ENCODE measurements around the gene MMP2.

MMP2 gene

DNA sequence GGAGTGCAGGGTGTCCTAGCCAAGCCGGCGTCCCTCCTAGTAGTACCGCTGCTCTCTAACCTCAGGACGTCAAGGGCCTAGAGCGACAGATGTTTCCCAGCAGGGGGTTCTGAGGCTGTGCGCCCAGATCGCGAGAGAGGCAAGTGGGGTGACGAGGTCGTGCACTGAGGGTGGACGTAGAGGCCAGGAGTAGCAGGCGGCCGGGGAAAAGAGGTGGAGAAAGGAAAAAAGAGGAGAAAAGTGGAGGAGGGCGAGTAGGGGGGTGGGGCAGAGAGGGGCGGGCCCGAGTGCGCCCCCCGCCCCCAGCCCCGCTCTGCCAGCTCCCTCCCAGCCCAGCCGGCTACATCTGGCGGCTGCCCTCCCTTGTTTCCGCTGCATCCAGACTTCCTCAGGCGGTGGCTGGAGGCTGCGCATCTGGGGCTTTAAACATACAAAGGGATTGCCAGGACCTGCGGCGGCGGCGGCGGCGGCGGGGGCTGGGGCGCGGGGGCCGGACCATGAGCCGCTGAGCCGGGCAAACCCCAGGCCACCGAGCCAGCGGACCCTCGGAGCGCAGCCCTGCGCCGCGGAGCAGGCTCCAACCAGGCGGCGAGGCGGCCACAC is at the start of gene MMP2:
Gene MMP2 (plus strand): TSS at position 372 of the 603 bp plus-strand sequence. CDS start 282 bp downstream, outside the sequence.
- Mint-ChIP-seq H3K36me3 (ENCODE audit: insufficient read depth) (no peaks in the 10 kb centered on the region), H3K9me3 (no peaks in the 10 kb centered on the region), H3K4me3 (no peak within 1 kb of the TSS), H3K27ac (ENCODE audit: low read depth) (no peak within 1 kb of the TSS), H3K4me1 (peaks cover 6% of the 10 kb centered on the region), H3K27me3 (peaks cover 70% of the 10 kb centered on the region)
- no peak for DNase-seq (ENCODE audit: low spot score in 2 of 2)
- ATAC-seq (replicated peaks; ENCODE audit: extremely low read depth, poor library complexity, severe bottlenecking) = no peak

DNA sequence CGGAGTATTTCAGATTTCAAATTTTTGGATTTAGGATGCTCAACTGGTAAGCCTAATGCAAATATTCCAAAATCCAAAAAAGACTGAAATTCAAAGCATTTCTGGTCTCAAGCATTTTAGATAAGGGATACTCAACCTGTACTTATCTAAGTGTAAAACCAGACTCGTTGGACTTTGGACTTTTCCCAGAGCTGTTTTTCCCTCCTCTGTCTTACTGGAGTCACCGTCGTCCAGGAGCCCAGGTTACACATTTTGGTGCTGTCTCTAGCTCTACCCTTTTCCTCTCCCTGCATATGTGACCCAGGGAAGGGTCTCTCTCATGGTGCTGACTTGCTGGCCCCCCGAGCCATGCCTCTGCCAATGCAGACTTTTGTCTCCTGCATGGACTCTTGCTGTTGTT is 46.0 kb upstream of the MMP2 start:
- DNase-seq (ENCODE audit: low spot score in 2 of 2) (no peak), ATAC-seq (replicated peaks; ENCODE audit: extremely low read depth, poor library complexity, severe bottlenecking) (no peak)
- no peak overlapping the region for H3K27ac Mint-ChIP-seq (ENCODE audit: low read depth)
- H3K9me3 Mint-ChIP-seq = no peaks in the 10 kb centered on the region
- H3K36me3 Mint-ChIP-seq (ENCODE audit: insufficient read depth) = no peaks in the 10 kb centered on the region
- peaks cover 32% of the 10 kb centered on the region for H3K27me3 Mint-ChIP-seq
- no peaks in the 10 kb centered on the region for H3K4me1 Mint-ChIP-seq
- no peak overlapping the region for H3K4me3 Mint-ChIP-seq

DNA sequence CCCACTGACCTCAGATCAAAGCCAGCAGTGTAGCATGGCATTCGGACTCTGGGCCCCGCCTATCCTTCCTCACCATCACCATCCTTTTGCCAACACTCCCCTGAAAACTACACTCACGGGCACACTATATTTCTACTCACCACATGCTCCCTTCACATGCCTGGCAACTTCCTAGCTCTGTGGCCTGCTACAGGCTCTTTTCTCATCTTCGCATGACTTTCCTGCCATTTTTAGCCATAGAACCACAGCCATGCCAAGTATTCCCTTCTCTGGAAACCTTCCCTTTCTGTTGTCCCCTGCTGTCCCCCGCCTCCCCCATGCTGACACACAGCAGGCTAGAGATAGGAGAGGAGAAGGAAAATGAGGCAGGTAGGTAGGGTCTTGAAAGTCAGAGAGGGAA is 45.5 kb upstream of the MMP2 start:
- DNase-seq (ENCODE audit: low spot score in 2 of 2) = no peak
- H3K27ac Mint-ChIP-seq (ENCODE audit: low read depth) = no peak overlapping the region
- no peaks in the 10 kb centered on the region for H3K4me1 Mint-ChIP-seq

DNA sequence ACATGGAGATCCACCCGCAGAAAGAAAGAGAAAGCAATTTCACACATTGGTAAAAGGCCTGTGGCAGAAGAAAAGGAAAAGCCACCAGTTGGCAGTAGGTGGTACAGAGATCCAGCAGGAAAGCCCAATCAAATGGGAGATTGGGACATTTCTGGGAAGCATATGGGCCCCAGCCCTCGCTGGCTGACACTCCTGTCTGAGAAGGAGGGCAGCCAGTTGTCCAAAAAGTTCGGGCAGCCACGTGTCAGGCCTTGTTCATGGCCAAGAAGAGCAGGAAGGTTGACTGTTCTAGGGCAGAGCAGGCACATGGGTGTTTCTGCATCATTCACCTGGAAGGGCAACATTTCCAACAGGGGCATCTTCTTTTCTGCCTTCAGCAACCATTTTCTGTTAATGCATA is 45.0 kb upstream of the MMP2 start:
- Mint-ChIP-seq H3K4me1 (no peaks in the 10 kb centered on the region), H3K27ac (ENCODE audit: low read depth) (no peak overlapping the region), H3K36me3 (ENCODE audit: insufficient read depth) (no peaks in the 10 kb centered on the region), H3K4me3 (no peak overlapping the region), H3K27me3 (peaks cover 32% of the 10 kb centered on the region), H3K9me3 (no peaks in the 10 kb centered on the region)
- ATAC-seq (replicated peaks; ENCODE audit: extremely low read depth, poor library complexity, severe bottlenecking) (no peak), DNase-seq (ENCODE audit: low spot score in 2 of 2) (no peak)

More for the DNA sequence above, 45.5 kb upstream of the MMP2 start:
- H3K27me3 Mint-ChIP-seq = peaks cover 32% of the 10 kb centered on the region
- no peak overlapping the region for H3K4me3 Mint-ChIP-seq
- ATAC-seq (replicated peaks; ENCODE audit: extremely low read depth, poor library complexity, severe bottlenecking) = no peak
- no peaks in the 10 kb centered on the region for H3K9me3 Mint-ChIP-seq
- no peaks in the 10 kb centered on the region for H3K36me3 Mint-ChIP-seq (ENCODE audit: insufficient read depth)

DNA sequence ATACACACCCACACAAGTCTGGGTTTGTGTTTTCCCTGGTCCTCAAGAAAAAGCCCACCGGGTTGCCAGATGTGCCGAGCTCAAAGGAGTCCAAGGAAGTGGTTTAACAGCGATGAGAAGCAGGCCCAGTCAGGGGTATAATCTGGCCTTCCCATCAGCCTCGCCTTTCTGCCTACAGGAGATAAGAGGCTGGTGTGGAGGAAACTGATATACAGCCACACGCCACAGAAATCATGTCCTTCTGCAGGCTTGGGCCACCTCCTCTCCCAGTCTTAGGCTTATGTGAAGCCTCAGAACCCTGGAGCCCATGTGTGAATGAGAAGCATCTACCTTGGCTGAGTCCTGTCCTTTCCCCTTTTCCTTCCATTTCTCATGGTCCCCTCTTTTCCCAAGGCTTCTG is 43.6 kb upstream of the MMP2 start:
- Mint-ChIP-seq H3K36me3 (ENCODE audit: insufficient read depth) (no peaks in the 10 kb centered on the region), H3K27ac (ENCODE audit: low read depth) (no peak overlapping the region), H3K27me3 (peaks cover 32% of the 10 kb centered on the region), H3K4me1 (no peaks in the 10 kb centered on the region), H3K9me3 (no peaks in the 10 kb centered on the region), H3K4me3 (no peak overlapping the region)
- DNase-seq (ENCODE audit: low spot score in 2 of 2) = no peak
- no peak for ATAC-seq (replicated peaks; ENCODE audit: extremely low read depth, poor library complexity, severe bottlenecking)

DNA sequence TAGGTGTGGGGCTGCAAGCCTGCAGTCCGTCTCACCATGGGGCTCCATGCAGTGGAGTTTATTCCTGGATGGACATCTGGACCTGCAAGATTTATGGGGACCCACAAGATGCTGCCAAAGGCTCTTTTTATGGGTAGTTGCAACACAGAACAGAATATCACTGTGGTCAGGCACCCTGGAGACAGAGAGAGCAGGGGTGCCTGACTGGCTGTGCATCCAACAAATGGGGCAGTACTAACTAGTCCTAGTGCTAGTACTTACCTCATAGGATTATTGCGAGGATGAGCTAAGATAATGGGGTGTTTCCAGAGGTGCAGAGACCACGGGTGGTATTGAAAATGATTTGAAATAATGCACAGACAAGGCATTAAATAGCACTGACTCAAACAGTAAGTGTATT is 42.4 kb upstream of the MMP2 start:
- ATAC-seq (replicated peaks; ENCODE audit: extremely low read depth, poor library complexity, severe bottlenecking) = no peak
- H3K27ac Mint-ChIP-seq (ENCODE audit: low read depth) = no peak overlapping the region

DNA sequence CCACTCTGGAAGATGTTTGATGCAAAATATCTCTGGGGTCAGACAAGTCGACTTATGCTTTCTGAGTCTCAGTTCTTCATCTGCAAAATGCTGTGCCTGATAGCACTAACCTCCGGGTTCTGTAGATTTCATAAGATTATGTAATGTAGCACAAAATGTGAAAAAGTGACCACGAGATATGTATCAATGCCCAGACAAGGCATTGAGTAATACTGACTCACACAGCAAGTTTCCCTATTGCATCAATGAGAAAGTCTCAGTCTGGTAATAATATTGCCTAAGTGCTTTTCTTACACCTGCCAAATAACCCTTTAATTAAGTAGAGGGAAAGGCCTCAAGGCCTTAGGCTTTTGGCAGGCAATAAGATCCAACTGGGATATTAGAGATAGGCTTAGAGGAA is 41.4 kb upstream of the MMP2 start:
- Mint-ChIP-seq H3K36me3 (ENCODE audit: insufficient read depth) (no peaks in the 10 kb centered on the region), H3K4me1 (no peaks in the 10 kb centered on the region), H3K27me3 (peaks cover 32% of the 10 kb centered on the region), H3K9me3 (no peaks in the 10 kb centered on the region), H3K27ac (ENCODE audit: low read depth) (no peak overlapping the region), H3K4me3 (no peak overlapping the region)
- DNase-seq (ENCODE audit: low spot score in 2 of 2) = no peak
- ATAC-seq (replicated peaks; ENCODE audit: extremely low read depth, poor library complexity, severe bottlenecking) = no peak

More for the DNA sequence above, 42.4 kb upstream of the MMP2 start:
- Mint-ChIP-seq H3K36me3 (ENCODE audit: insufficient read depth) (no peaks in the 10 kb centered on the region), H3K4me1 (no peaks in the 10 kb centered on the region), H3K27me3 (peaks cover 32% of the 10 kb centered on the region), H3K4me3 (no peak overlapping the region), H3K9me3 (no peaks in the 10 kb centered on the region)
- DNase-seq (ENCODE audit: low spot score in 2 of 2) = no peak

DNA sequence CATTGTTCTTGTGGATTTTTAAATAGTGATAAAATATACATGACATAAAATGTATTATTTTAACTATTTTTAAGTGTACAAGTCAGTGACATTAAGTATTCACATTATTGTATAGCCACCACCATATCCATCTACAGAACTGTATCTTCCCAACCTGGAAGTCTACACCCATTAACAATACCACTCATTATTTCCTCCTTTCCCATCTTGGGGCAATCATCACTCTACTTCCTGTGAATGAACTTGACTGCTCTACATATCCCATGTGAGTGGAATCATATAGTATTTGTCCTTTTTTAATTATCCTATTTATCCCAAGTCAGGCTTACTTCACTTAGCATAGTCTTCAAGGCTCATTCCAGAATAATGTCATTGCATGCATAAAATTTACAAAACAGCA is 40.7 kb upstream of the MMP2 start:
- DNase-seq (ENCODE audit: low spot score in 2 of 2) (no peak), ATAC-seq (replicated peaks; ENCODE audit: extremely low read depth, poor library complexity, severe bottlenecking) (no peak)
- Mint-ChIP-seq H3K36me3 (ENCODE audit: insufficient read depth) (no peaks in the 10 kb centered on the region), H3K27ac (ENCODE audit: low read depth) (no peak overlapping the region), H3K9me3 (no peaks in the 10 kb centered on the region), H3K4me3 (no peak overlapping the region), H3K4me1 (no peaks in the 10 kb centered on the region), H3K27me3 (peaks cover 26% of the 10 kb centered on the region)

DNA sequence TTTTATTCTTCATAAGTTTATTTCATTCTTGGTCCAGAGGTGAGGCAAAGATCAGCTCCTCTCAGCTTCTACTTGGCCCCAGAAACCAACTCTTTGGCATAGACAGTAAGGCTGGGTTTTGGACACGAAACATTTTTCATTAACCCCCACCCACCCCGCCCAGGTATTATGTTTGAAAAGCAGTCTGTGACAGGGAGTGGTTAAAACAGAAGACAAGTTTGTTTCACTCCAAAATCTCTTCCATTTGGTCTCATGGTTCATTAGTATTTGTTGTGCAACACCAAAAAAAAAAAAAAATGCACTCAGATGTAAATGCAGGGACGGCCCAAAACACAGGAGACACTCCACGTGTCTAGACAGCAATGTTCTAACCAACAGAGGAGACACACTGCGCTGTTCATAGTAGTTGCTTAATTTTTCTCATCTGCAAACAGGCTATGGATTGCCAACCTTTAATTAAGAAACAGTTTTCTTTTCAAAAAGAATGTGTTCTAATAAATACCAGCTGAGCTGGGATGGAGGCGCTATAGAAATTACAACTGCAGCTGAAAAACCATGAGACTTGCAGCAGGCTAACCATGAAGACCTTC is 39.8 kb upstream of the MMP2 start:
- no peak overlapping the region for H3K4me3 Mint-ChIP-seq
- H3K4me1 Mint-ChIP-seq = no peaks in the 10 kb centered on the region
- peaks cover 17% of the 10 kb centered on the region for H3K27me3 Mint-ChIP-seq
- no peaks in the 10 kb centered on the region for H3K36me3 Mint-ChIP-seq (ENCODE audit: insufficient read depth)
- ATAC-seq (replicated peaks; ENCODE audit: extremely low read depth, poor library complexity, severe bottlenecking) (no peak), DNase-seq (ENCODE audit: low spot score in 2 of 2) (no peak)
- H3K9me3 Mint-ChIP-seq = no peaks in the 10 kb centered on the region
- no peak overlapping the region for H3K27ac Mint-ChIP-seq (ENCODE audit: low read depth)

DNA sequence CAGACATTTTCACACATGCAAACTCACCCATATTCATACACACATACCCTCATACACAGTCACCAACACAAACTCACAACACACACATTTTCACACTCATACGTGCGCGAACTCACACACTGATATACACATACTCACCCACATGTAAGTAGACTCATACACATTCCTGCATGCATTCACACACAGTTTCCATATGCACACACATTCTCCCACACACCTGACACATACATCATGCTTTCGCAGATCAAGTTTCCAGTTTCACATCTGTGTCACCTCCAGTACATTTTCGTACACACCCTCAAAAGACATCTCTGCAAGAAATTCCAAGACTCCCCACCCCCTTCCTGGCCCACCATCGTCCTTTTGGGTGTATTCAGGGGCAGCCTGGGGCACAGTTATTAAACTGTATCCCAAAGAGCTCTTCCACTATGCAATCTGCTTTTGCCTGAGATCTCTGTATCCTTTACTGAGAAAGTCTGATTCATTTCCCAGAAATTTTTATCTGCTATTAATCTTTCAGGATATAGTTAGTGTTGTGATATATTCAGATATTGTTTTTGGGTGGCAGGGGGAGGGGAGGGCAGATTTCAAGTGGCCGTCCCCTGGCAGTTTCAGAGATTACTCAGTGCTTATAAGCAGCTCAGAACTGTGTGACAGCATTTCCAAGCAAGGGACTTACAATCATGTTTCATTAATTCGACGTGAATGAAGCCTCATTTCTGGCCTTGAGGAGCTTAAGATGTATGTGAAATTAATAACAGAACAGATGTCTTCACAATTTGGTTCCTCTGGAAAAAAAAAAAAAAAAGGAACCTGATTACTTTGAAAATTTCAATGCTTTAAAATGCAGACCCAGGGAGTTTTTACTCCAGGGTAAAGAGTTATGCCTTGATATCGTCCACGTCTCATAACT is 35.3 kb upstream of the MMP2 start:
- Mint-ChIP-seq H3K36me3 (ENCODE audit: insufficient read depth) (no peaks in the 10 kb centered on the region), H3K4me3 (no peak overlapping the region), H3K27me3 (no peaks in the 10 kb centered on the region), H3K4me1 (no peaks in the 10 kb centered on the region), H3K27ac (ENCODE audit: low read depth) (no peak overlapping the region), H3K9me3 (no peaks in the 10 kb centered on the region)
- ATAC-seq (replicated peaks; ENCODE audit: extremely low read depth, poor library complexity, severe bottlenecking) = no peak
- DNase-seq (ENCODE audit: low spot score in 2 of 2) = no peak

DNA sequence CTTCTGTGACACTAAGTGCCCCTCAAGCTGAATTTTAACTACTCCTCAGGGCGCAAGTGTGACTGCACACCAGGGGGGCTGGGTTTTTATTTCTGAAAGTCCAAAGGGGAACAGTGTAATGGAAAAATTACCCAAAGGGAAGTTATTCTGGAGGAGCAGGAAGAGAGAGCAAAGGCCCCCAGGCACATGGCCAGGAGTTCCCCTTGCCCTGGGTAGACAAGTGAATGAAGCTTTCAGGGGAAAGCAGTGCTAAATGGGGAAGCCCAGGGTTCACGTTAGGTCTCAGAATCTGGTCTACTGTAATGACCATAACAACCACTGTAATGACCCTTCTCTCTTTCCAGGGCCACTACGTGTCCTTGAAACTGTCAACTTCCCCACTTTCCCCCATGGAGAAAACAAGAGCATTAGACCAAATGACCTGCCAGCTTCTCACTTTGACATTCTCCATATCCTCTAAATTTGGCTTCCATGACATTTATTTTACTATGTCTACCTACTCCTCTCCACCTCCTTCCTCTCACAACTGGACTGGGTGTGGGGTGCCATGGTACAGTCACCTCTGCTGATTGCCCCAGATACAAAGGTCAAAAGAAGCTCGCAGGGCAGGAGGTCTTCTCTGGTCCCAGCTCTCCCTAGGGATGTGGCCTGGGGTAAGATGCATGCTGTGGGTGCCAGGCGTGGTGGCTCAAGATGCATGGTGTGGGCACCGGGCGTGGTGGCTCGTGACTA is 34.1 kb upstream of the MMP2 start:
- no peak overlapping the region for H3K4me3 Mint-ChIP-seq
- ATAC-seq (replicated peaks; ENCODE audit: extremely low read depth, poor library complexity, severe bottlenecking) = no peak
- no peak overlapping the region for H3K27ac Mint-ChIP-seq (ENCODE audit: low read depth)

DNA sequence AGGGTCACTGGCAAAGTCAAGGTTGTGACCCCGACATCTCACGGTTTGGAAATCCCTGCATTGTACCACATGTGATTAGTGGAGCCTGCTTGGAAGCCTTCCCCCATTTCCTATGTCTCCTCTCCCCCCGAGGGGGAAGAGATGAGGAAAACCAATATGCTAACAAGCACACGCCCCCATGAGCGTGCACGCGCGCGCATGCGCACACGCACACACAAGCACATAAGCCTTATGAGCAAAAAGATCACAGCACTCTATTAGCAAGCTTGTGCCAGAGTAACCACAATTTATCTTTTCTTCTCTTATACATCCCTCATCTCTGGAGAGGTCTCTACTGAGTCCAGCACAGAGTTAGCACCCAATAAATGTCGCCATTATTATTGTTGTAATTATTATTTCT is 31.8 kb upstream of the MMP2 start:
- no peak for DNase-seq (ENCODE audit: low spot score in 2 of 2)
- Mint-ChIP-seq H3K27me3 (no peaks in the 10 kb centered on the region), H3K4me1 (no peaks in the 10 kb centered on the region), H3K36me3 (ENCODE audit: insufficient read depth) (no peaks in the 10 kb centered on the region), H3K4me3 (no peak overlapping the region), H3K9me3 (no peaks in the 10 kb centered on the region), H3K27ac (ENCODE audit: low read depth) (no peak overlapping the region)
- ATAC-seq (replicated peaks; ENCODE audit: extremely low read depth, poor library complexity, severe bottlenecking) = no peak

More for the DNA sequence above, 34.1 kb upstream of the MMP2 start:
- no peaks in the 10 kb centered on the region for H3K27me3 Mint-ChIP-seq
- no peaks in the 10 kb centered on the region for H3K36me3 Mint-ChIP-seq (ENCODE audit: insufficient read depth)
- no peak for DNase-seq (ENCODE audit: low spot score in 2 of 2)
- no peaks in the 10 kb centered on the region for H3K4me1 Mint-ChIP-seq
- H3K9me3 Mint-ChIP-seq = no peaks in the 10 kb centered on the region
